Mammary epithelial cell (primary cell): ENCODE results near the gene POC5.

Experiments
- CTCF ChIP-seq, 2 donors: IDR thresholded peaks in 1 of 2; conservative IDR thresholded peaks in 1 of 2; 2 replicates each; pipeline ENCODE4 v1.5.1; 2011 to 2012; ENCODE audit warnings: inconsistent platforms in 2 of 2, low read length in 2 of 2, mild to moderate bottlenecking in 2 of 2, control low read depth in 1 of 2, low read depth in 1 of 2; ENCODE audit not compliant: insufficient read depth in 1 of 2; ENCODE audit errors: extremely low read depth in 1 of 2
- EZH2 ChIP-seq: IDR thresholded peaks from 2 replicates; pipeline ENCODE4 v1.6.1; 2012; ENCODE audit warnings: low read length, inconsistent platforms, borderline replicate concordance

GRCh38 chr5:75720882-75721281, 3.6 kb upstream of the POC5 start:
- TF ChIP-seq CTCF (conservative IDR thresholded peaks at IDR 0.05 in 1 of 2, IDR thresholded peaks at IDR 0.05 in 1 of 2; ENCODE audit: extremely low read depth in 1 of 2, insufficient read depth in 1 of 2, low read depth in 1 of 2, low read length in 2 of 2) (no peak), EZH2 (no peak)
